Brain microvascular endothelial cell (primary cell): ENCODE results near the gene SOD3.

Experiments used
- DNase-seq: peaks from one replicate; pipeline ENCODE4 v3.0.0-alpha.2; 2020
- H3K27ac ChIP-seq: fragments of 250-450 bp; sonication (Bioruptor Pico); 2 replicates; pipeline ENCODE4 v1.5.1; 2020; ENCODE audit warnings: mild to moderate bottlenecking, moderate library complexity
- H3K27me3 ChIP-seq: fragments of 250-450 bp; sonication (Bioruptor Pico); replicated peaks from 2 replicates; pipeline ENCODE4 v1.5.1; 2020; ENCODE audit warnings: mild to moderate bottlenecking
- H3K36me3 ChIP-seq: fragments of 250-450 bp; sonication (Bioruptor Pico); replicated peaks from 2 replicates; pipeline ENCODE4 v1.5.1; 2020; ENCODE audit warnings: mild to moderate bottlenecking
- H3K4me3 ChIP-seq: 2 replicates; pipeline ENCODE4 v1.5.1; 2011; ENCODE audit warnings: low read depth, mild to moderate bottlenecking, control low read depth, low read length, moderate library complexity
- CTCF ChIP-seq: IDR thresholded peaks from 2 replicates; pipeline ENCODE4 v1.5.1; 2011; ENCODE audit warnings: low read depth, mild to moderate bottlenecking, moderate library complexity, low read length, control low read depth, inconsistent platforms; ENCODE audit errors: missing control alignments
- in situ Hi-C: cut with HindIII; loops from 2 replicates; pipeline ENCODE4 v1.10.0; 2017; ENCODE audit warnings: low sequenced_read_pairs, low pct_ligation_motif_present

The SOD3 gene

DNA sequence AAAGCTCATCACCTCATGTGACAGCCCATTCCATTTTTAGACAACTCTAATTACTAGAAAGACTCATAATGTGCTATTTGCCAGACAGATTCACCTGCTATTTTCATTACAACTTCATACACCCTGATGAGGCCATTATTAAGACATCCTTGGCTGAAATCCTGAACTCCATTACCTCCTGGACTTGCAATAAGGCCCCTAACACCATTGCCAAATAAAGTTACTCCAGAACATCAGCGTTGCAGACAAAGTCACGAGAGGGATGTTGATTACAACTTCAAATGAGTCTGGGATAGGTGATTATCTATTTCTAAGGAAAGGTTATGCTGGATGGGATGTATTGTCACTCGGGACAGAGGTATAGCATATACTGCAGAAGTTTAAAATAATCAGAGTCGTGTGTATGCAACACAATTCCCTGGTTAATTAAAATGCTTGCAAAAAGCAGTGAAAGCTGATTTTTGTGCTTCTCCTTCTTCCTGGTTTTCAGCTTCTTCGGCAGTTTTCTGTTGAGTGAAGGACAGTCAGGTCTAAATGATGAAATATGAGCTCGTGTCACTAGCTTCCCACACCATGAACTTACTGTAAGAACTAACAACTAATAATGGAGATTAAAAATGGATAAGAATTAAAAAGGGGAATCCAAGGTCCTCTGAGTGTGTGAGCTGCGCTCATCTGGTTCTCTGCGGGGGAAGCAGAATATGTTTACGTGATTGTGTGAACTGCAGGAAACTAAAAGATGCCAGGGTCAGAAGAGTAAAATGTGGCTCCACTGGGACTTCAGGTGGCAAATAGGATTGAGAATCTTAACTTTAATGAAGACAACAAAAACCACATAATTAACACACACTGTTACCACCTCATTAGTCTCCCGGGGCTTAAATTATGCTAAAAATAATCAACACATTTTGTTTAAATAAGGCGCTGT lies 17.6 kb upstream of the SOD3 start:
- H3K27me3 ChIP-seq: no peaks in the 10 kb centered on the region
- no peak for TF ChIP-seq CTCF
- DNase-seq: no peak
- no peak overlapping the region for H3K4me3 ChIP-seq
- in situ Hi-C loops: no loop called here
- H3K36me3 ChIP-seq: no peaks in the 10 kb centered on the region
- H3K27ac ChIP-seq: peak overlapping the region; percentile 11

DNA sequence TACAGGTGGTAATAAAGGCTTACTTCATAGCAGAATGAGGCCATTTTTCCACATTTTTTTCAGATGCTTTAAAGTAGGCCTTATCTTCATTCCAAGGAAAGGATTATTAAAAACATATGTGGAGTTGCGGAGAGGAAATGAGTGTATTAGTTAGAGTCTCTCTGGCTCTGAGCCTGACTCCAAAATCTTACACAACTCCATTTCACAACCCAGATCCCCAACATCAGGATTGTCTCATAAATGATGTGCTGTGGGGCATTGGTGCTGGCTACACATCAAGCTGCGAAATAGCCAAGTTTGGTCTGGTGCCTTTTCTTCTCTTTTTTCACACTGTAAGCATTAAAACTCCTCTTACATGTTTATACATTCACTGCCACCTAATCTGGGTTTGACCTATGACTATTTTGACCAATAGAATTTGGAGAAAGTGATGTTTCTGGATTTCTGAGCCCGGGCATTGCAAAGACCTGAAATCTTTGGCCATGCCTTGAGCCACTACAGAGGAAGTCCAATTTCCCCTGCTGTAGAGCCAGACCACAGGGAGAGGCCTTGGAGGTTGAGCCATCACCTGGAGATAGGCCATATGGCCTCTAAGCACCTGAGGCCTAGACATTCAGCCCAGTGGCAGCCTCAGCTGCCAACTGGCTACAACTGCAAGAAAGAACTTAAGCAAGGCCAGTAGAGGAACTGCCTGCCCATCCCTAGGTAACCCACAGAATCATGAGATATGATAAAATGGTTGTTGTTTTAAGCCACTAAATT lies 16.7 kb upstream of the SOD3 start:
- no peak for TF ChIP-seq CTCF
- H3K27ac ChIP-seq: peak overlapping the region; percentile 32
- no peak overlapping the region for H3K4me3 ChIP-seq
- peak; percentile 82 for DNase-seq
- H3K27me3 ChIP-seq: no peaks in the 10 kb centered on the region
- H3K36me3 ChIP-seq: no peaks in the 10 kb centered on the region
- in situ Hi-C loops: no loop called here

DNA sequence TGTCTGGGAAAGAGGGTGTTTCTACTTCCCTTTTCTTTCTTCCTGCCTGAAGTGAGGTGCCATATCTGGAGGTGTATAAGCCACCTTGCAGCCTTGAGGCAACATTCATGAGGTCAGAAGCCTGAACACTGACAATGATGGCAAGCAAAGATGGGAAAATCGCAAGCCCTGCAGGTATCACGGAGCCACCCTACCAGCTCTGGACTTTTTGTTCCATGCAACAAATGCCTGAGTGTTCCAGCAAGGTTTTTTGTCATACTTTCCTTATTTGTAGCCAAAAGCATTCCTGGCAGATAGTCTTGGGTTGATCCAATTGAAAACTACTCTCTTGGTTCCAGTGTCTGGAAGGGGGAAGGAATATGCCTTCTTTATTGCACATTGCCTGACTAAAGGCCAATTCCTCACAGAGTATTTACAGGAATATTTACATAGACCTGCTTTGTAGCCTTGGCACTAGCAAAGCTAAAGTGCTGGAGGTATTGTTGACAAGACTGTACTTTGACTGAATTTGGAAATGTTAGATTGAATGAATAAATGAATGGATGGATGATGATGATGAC lies 14.4 kb upstream of the SOD3 start:
- Histone ChIP-seq H3K27me3 (no peaks in the 10 kb centered on the region), H3K36me3 (no peaks in the 10 kb centered on the region), H3K4me3 (no peak overlapping the region), H3K27ac (no peak overlapping the region)
- DNase-seq: no peak
- no peak for TF ChIP-seq CTCF
- in situ Hi-C loops: no loop called here

DNA sequence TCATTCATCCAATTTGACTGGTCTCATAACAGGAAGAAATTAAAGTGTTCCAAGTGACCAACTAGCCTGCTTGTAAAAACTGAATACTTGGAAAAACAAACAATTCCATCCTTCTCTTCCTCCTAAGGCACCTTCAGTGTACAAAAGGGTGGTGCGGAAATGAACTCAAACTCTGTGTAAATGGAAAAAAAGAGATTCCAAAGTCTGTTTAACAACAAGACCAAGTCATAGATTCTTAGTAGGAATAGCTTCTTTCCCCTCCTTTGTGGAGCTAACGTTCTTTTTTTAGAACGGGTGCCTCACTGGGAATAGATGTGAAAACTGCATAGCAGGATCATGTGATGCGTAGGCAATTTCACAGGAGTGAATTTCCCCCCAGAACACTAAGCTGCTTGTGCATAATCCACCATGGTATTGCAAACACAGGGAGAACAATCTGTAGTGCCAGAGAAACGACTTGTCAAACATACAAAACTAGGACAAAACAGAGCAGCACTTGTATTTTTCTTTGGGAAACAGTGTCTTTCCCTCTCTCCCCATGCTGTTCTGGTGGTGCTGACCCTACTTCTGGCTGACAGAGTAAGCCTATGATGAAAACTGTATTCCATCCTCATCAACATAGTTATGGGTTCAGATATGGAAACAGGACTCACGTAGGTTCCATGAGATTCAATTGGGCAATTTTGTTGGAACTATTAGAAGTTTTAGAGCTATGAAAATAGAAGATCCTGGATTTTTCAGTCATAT lies 13.2 kb upstream of the SOD3 start:
- no peak overlapping the region for H3K27ac ChIP-seq
- no peaks in the 10 kb centered on the region for H3K36me3 ChIP-seq
- in situ Hi-C loops: no loop called here
- no peak overlapping the region for H3K4me3 ChIP-seq
- no peaks in the 10 kb centered on the region for H3K27me3 ChIP-seq
- DNase-seq: no peak
- no peak for TF ChIP-seq CTCF

DNA sequence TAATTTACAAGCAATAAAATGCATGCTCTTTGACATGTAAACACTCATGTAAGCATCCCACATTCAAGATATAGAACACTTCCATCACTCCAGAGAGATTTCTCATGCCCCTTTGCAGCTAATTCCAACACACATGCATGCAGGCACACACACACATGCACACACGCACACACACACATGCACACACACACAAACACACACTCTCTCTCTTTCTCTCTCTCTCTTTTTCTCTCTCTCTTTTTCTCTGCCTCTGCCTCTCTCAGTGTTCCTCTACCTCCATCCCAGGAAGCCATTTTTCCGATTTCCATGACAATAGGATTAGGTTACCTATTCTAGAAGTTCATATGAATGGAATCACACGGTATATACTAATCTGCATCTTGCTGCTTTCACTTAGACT lies 11.9 kb upstream of the SOD3 start:
- no peak for TF ChIP-seq CTCF
- Histone ChIP-seq H3K27me3 (no peaks in the 10 kb centered on the region), H3K27ac (no peak overlapping the region), H3K36me3 (no peaks in the 10 kb centered on the region), H3K4me3 (no peak overlapping the region)
- no peak for DNase-seq
- in situ Hi-C loops: no loop called here
